GM13976 (cell line): ENCODE data around the gene MTMR10.

Source experiments
- DNase-seq: peaks from one replicate; pipeline ENCODE4 v3.0.0; 2012; ENCODE audit warnings: low spot score
- in situ Hi-C: fragments of 300-500 bp; cut with MboI; formaldehyde crosslinking; loops from one replicate; pipeline ENCODE4 v1.12.0; 2022; ENCODE audit warnings: low sequenced_read_pairs, mixed read lengths, inconsistent platforms; ENCODE audit not compliant: unreplicated experiment
- TF ChIP-seq, protein P1 (sequence below): IDR thresholded peaks from 2 replicates; pipeline ENCODE4 v1.5.1; 2012; ENCODE audit warnings: borderline replicate concordance, mild to moderate bottlenecking; ENCODE audit not compliant: insufficient read depth; ENCODE audit errors: extremely low read depth, missing control alignments, control extremely low read depth

MTMR10 gene

DNA sequence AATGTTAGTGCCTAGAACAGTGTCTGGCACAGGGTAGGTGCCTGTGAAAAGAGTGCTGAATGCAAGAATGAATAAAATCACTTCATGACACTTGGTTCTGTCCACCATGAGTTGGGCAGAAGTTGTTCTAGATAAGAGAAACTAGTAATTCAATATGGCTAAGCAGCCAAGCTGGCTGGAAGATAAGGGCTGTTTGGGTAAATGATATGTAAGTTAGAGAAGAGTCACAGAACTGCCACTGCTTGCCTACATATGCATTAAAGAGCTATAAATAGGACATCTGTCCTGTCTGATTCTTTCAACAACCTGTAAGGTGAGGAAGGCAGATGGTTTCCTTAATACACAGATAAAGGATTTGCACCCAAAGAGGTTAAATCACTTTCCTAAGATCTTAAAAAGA, 13.1 kb downstream of the MTMR10 start:
- TF ChIP-seq, protein P1, sequence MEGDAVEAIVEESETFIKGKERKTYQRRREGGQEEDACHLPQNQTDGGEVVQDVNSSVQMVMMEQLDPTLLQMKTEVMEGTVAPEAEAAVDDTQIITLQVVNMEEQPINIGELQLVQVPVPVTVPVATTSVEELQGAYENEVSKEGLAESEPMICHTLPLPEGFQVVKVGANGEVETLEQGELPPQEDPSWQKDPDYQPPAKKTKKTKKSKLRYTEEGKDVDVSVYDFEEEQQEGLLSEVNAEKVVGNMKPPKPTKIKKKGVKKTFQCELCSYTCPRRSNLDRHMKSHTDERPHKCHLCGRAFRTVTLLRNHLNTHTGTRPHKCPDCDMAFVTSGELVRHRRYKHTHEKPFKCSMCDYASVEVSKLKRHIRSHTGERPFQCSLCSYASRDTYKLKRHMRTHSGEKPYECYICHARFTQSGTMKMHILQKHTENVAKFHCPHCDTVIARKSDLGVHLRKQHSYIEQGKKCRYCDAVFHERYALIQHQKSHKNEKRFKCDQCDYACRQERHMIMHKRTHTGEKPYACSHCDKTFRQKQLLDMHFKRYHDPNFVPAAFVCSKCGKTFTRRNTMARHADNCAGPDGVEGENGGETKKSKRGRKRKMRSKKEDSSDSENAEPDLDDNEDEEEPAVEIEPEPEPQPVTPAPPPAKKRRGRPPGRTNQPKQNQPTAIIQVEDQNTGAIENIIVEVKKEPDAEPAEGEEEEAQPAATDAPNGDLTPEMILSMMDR: no peak
- no peak for DNase-seq
- in situ Hi-C loops: no loop called here

DNA sequence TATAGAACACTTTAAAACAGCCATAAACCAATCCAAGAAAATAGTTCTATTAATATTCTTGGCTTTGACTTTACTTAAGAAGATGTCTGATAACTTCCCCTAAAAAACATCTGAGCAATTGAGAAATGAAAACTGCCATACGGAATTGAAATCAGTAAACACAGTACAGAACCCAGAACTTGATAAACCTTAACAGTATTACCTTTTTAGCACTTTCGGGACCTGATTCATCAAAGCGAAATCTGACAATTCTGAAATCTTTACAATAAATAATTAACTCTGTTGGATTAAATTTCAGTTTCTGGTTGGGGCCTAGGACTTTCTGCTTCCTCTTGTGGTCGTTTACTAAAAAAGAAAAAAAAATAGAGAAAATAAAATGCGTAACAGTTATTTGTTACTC, 17.3 kb downstream of the MTMR10 start:
- TF ChIP-seq, protein P1: no peak
- no peak for DNase-seq
- in situ Hi-C loops: no loop called here

DNA sequence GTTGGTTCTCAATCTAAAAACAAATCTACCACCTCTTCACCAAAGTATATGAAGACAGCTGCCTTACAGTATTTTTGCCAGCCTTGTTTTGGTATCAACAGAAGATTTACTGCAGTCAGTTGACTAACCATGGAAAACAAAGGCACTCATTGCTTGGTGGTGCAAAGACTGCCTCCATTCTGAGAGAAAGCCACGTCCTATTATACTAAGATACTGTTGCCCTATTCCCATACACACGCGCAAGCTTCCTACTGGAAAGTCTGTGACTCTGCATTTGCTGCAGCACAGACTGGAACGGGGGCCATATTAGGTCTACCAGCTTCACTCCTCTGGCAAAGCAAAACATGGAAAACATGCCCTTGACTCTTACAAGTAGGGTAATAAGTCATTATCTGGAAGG, 18.0 kb downstream of the MTMR10 start:
- TF ChIP-seq, protein P1: no peak
- in situ Hi-C loops: no loop called here
- DNase-seq: no peak

DNA sequence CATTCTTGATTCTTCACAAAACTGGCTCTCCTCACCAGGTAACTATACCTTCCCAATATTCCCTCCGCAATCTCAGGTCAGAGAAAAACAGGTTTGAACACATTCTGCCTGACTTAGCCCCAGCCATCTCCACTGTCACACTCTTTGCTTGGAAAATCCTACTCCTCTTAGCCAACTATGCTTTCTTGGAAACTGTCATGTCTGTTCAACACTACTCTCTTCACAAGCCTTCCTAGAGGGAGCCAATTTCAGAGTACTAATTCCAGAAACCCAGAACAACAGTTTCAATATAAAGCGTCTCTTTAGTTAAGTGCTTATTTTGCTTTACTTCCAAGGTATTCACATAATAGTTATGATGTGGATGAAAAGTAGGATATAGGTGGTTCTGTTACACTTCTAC, 21.7 kb downstream of the MTMR10 start:
- TF ChIP-seq, protein P1: no peak
- in situ Hi-C loops: no loop called here
- DNase-seq: no peak

DNA sequence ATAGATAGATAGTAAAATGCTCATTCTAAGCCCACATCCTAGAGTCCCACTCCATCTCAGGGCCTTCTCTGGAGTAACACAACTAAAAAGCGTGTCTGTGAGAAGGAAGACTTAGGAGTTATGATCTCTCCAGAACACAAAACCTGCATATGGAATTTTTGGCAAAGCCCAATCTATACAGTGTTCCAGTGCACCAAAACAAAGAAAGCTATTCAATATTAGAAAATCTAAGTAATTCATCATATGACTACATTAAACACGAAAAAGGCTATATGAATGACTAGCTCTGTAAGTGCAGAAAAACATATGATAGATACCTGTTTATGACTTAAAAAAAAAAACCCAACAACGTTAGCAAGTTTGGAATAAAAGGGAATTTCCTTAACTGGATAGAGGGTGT, 27.7 kb downstream of the MTMR10 start:
- no peak for DNase-seq
- TF ChIP-seq, protein P1: no peak
- in situ Hi-C loops: no loop called here

DNA sequence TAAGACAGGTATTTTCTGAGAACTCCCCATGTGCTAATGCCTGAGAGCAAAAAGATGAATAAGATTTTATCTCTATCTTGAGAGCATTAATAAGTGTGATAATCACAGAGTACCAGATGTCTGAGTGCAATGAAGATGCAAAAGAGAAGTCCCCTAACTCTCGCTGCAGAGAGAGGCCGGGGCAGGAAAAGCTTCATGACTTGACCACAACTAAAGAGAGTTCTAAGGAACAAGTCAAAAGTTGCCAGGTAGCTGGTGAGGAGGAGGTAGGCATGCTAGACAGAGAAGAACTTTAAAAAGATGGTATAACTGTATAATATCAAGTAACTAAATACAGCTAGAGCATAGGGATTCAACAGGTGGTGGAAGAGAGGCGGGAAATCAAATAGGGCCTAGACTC, 28.8 kb downstream of the MTMR10 start:
- TF ChIP-seq, protein P1: no peak
- in situ Hi-C loops: no loop called here
- no peak for DNase-seq

DNA sequence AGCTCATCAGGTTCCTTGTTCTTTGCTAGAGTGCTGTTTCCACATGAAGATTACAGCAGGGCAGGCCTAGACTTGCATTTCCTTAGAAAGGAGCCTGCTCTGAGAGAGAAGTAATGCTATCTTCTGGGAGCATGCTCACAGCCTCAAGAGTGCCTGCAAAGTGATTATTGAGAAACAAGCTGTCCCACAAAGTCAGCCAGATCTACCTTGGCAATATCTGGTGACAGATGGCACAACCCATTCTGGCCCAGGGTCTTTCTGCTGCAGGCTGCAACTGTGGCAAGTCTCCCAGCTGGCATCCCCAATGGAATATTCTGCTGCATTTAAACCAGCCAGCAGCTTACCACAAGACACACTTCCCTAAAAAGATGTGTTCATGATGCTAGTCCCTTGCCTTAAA, 29.3 kb downstream of the MTMR10 start:
- TF ChIP-seq, protein P1: no peak
- DNase-seq: no peak
- in situ Hi-C loops: no loop called here
